H1 (cell line): ENCODE data around the gene JPH2. TPM values are rescaled to one million over a fixed set of nuclear protein-coding genes. Genes with fewer than 3 reads are reported as not detected.

ENCODE experiments used
- CBX8 ChIP-seq: fragments of 300-800, 300-1000 bp; sonication (generic); IDR thresholded peaks from 2 replicates; pipeline ENCODE4 v1.7.1; 2016; ENCODE audit warnings: low read depth, low read length, borderline replicate concordance
- JUND ChIP-seq: IDR thresholded peaks from 2 replicates; pipeline ENCODE4 v1.6.1; 2011; ENCODE audit warnings: mild to moderate bottlenecking, improper control_type of control experiment, low read length
- polyA plus RNA-seq, 7 experiments: library from polyadenylated mRNA; depleted of rRNA in 3 of 7; stranded (reverse) in 5 of 7; unstranded in 2 of 7; fragments of >200 nt in 5 of 7; fragments of 200-250 nt in 2 of 7; gene quantifications; 1 replicate in 5 of 7; 2 replicates in 1 of 7; 4 replicates in 1 of 7; pipeline versions ENCODE4 v1.2.1 to v1.2.3, GENCODE V29; 2011 to 2013; ENCODE audit warnings: missing spikeins in 2 of 7, mixed read lengths in 2 of 7
- total RNA-seq: library from RNA; stranded (reverse); fragmentation: NEBNext Ultra II Directional; extraction: Animal tissue kit (Norgen Biotek cat#: 25700); gene quantifications from 2 replicates; pipeline ENCODE4 v1.2.1, GENCODE V29; 2021

JPH2 gene
- total and polyA plus RNA-seq, 2 of the 8 experiments (the other 6 are each of a cell fraction or from before 2014, with no cell fraction given), result 0.59 to 1.3 TPM

DNA sequence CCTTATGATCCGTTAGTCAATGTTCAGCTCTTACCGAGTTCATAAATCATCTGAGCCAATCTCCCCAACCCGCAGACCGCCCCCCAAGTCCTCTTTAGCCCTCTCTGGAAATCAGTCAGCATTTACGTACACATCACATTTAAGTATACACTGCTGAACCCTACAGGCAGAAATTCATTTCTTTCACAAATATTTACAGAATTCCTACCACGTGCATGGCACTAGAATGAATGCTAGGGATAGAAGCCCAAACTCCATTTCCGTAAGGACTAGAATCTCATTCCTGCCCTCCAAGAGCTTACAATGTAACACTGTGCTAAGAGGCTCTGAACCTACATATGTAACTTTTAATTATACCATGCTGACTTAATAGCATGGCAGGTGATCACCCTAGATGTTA lies 21.8 kb upstream of the JPH2 start (continued):
- TF ChIP-seq JUND, result no peak
- TF ChIP-seq CBX8, result no peak
